ENCODE measurements around the gene CDH12.

Gene CDH12

DNA sequence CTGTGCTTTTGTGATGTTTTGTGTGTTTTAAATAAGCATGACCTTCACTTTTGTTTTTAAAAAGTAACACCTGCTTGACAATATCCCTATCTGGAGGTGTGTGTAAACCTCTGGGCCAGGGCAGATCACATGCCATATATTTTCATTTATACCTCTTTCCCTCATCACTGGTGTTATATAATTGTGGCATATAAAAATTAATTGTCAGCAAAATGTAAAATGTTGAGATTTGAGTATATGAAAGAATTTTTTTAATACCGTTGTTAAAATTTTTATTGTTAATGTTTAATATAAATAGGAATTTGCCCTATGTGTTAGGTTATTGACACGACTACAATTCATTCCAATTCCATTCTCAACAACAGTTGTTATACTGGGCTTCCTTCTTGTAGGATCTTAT is 6.5 kb downstream of the CDH12 start:
- Histone ChIP-seq H3K4me3 (no peak overlapping the region), H3K4me1 (no peaks in the 10 kb centered on the region), H3K27me3 (no peaks in the 10 kb centered on the region), H3K27ac (no peak overlapping the region), H3K9me3 (no peaks in the 10 kb centered on the region), H3K36me3 (no peaks in the 10 kb centered on the region)
- no peak for DNase-seq
- intact Hi-C loops (cut with DNase I; ENCODE audit: low total_unique reads) = no loop called here
- TF ChIP-seq, protein P1, sequence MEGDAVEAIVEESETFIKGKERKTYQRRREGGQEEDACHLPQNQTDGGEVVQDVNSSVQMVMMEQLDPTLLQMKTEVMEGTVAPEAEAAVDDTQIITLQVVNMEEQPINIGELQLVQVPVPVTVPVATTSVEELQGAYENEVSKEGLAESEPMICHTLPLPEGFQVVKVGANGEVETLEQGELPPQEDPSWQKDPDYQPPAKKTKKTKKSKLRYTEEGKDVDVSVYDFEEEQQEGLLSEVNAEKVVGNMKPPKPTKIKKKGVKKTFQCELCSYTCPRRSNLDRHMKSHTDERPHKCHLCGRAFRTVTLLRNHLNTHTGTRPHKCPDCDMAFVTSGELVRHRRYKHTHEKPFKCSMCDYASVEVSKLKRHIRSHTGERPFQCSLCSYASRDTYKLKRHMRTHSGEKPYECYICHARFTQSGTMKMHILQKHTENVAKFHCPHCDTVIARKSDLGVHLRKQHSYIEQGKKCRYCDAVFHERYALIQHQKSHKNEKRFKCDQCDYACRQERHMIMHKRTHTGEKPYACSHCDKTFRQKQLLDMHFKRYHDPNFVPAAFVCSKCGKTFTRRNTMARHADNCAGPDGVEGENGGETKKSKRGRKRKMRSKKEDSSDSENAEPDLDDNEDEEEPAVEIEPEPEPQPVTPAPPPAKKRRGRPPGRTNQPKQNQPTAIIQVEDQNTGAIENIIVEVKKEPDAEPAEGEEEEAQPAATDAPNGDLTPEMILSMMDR (IDR thresholded peaks at IDR 0.05) = no peak

DNA sequence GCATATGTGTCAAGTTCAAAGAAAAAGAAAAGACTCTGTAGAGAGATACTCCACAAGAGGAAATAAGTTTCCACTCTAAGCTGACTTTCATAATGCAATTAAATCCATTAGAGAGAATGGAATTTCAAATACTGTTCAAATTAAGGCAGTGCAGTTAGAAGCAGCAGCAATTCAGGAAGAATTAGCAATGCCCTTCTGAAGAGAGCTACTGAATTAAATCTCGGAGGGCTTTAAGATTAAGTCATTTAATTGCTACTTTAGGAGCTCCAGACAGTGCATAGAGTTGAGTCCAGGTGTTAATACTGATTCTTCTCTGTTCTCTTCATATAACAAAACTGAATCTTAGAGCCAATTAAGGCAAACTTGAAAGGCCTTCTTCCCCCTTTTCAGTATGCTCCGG is 8.5 kb downstream of the CDH12 start:
- Histone ChIP-seq H3K9me3 (no peaks in the 10 kb centered on the region), H3K27me3 (no peaks in the 10 kb centered on the region), H3K4me3 (no peak overlapping the region), H3K4me1 (no peaks in the 10 kb centered on the region), H3K27ac (no peak overlapping the region), H3K36me3 (no peaks in the 10 kb centered on the region)
- intact Hi-C loops (cut with DNase I; ENCODE audit: low total_unique reads) = no loop called here
- TF ChIP-seq, protein P1 (IDR thresholded peaks at IDR 0.05) = no peak
- no peak for DNase-seq

DNA sequence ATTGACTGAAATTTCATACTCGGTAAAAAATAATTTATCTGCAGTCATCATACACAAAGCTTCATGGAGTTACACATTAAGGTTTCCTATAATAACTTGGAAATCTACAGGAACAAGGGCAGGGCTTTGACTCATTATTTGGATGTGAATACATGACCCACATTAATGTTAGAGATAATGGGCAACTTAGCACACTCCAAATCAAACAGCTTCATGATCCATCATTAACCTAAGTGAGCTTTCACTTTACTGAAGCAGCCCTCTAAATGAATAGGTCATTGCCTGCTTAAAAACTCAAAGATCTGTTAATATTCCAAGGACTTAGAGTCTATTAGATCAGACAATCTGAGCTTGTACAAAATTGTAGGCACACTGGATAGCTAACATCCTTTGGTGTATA is 9.0 kb downstream of the CDH12 start:
- intact Hi-C loops (cut with DNase I; ENCODE audit: low total_unique reads) = no loop called here
- TF ChIP-seq, protein P1 (IDR thresholded peaks at IDR 0.05) = no peak
- Histone ChIP-seq H3K36me3 (no peaks in the 10 kb centered on the region), H3K9me3 (no peaks in the 10 kb centered on the region), H3K27ac (no peak overlapping the region), H3K27me3 (no peaks in the 10 kb centered on the region), H3K4me1 (no peaks in the 10 kb centered on the region), H3K4me3 (no peak overlapping the region)
- DNase-seq = no peak

DNA sequence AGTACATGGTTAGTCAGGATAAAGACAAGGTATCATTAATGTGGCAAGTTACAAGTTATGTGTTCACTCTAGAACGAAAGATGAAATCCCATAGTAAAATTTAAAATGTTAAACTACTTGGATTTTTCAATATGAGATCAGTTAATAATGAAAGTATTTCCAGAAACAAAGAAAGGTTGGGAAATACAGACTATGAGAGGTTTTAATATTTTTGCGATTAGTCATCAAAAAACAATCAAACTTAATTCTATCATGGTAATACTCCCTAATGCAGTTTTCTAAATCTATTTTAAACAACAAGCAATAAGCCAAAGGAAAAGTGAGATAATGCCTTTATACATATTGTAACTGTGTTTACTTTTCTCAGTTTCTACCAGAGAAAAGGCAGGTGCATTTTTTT is 10.6 kb downstream of the CDH12 start:
- no peaks in the 10 kb centered on the region for H3K27me3 ChIP-seq
- H3K9me3 ChIP-seq = no peaks in the 10 kb centered on the region
- intact Hi-C loops (cut with DNase I; ENCODE audit: low total_unique reads) = no loop called here
- no peaks in the 10 kb centered on the region for H3K4me1 ChIP-seq
- H3K27ac ChIP-seq = no peak overlapping the region
- H3K36me3 ChIP-seq = no peaks in the 10 kb centered on the region
- H3K4me3 ChIP-seq = no peak overlapping the region
- DNase-seq = no peak
- TF ChIP-seq, protein P1 (IDR thresholded peaks at IDR 0.05) = no peak

DNA sequence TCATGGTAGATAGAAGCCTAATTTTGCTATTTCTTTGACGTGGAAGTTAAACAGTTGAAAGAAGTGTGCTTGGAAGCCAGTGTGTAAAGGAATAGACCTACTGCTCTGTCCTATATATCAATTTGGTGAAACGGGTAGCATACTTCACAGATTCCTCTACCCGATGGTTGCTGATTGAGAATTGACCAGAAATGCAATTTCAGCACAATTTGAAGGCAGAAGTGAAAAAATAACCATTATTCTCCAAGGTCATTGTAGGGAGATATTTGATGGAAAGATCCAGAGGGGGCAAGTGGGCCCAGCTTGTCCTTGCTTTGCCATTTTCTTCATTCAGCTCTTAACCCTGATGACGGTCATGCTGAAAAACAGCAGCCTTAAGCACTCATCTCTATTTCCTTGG is 15.3 kb downstream of the CDH12 start:
- no peak overlapping the region for H3K27ac ChIP-seq
- H3K4me3 ChIP-seq = no peak overlapping the region
- H3K9me3 ChIP-seq = no peaks in the 10 kb centered on the region
- H3K36me3 ChIP-seq = no peaks in the 10 kb centered on the region
- intact Hi-C loops (cut with DNase I; ENCODE audit: low total_unique reads) = no loop called here
- H3K4me1 ChIP-seq = no peaks in the 10 kb centered on the region
- TF ChIP-seq, protein P1 (IDR thresholded peaks at IDR 0.05) = no peak
- H3K27me3 ChIP-seq = no peaks in the 10 kb centered on the region
- DNase-seq = no peak

DNA sequence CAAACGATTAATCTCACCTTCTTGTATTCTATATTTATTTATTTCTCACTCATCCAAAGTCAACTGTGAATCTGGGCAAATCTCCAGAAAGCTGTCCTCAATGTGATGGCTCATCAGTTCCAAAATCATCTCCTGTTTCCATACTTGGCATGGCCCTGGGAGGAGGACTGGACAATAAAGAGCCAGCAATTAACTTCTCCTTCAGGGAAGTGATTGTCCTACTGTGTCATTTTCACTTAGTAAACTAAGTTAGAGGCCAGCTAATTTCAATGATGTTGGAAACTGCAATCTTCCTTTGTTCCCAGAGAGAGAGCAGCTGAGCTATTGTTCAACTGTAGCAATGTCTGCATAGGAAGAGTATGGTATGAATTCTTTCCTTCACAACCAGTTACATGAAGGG is 17.5 kb downstream of the CDH12 start:
- Histone ChIP-seq H3K4me1 (no peaks in the 10 kb centered on the region), H3K9me3 (no peaks in the 10 kb centered on the region), H3K4me3 (no peak overlapping the region), H3K36me3 (no peaks in the 10 kb centered on the region), H3K27ac (no peak overlapping the region), H3K27me3 (no peaks in the 10 kb centered on the region)
- intact Hi-C loops (cut with DNase I; ENCODE audit: low total_unique reads) = no loop called here
- DNase-seq = no peak
- TF ChIP-seq, protein P1 (IDR thresholded peaks at IDR 0.05) = no peak

All from tibial artery (tissue), 4 donors.